Right lobe of liver (tissue), 4 donors: ENCODE data around the gene CLDN4.

Experiments used
- CTCF ChIP-seq, 4 donors: fragments of 200-600 bp in 3 of 4; fragments of 450-650 bp in 1 of 4; IDR thresholded peaks; one replicate each; pipeline versions ENCODE4 v1.5.1 to v1.8.0; 2016 to 2022; ENCODE audit warnings: antibody characterized with exemption in 4 of 4, mild to moderate bottlenecking in 2 of 4
- POLR2A ChIP-seq: fragments of 450-650 bp; IDR thresholded peaks from one replicate; pipeline ENCODE4 v1.6.1; 2017; ENCODE audit warnings: antibody characterized with exemption, mild to moderate bottlenecking
- donor health status: DM: no; HTN: no; CAD: no.
- donor health status: DM: no; HTN: no; CAD: no.
- donor health status: DM: no; HTN: yes; CAD: no.

- no peak for TF ChIP-seq CTCF (IDR thresholded peaks at IDR 0.05)
- TF ChIP-seq POLR2A = no peak
Observed at GRCh38 chr7:73822319-73823173, 8.2 kb upstream of the CLDN4 start.
